ENCODE measurements around the gene KLRC4. TPM values are rescaled to one million over a fixed set of nuclear protein-coding genes. Genes with fewer than 3 reads are reported as not detected.

KLRC4 gene
- not detected for total RNA-seq (2013)
- not detected for polyA plus RNA-seq
- not detected in 2 replicates for polyA minus RNA-seq
- total RNA-seq: 0 reads per million in 11 experiments

GRCh38 chr12:10409392-10409791 lies at the start of gene KLRC4:
TSS of gene KLRC4 (minus strand) at chr12:10409757. CDS start at chr12:10409575, 182 bp downstream.
- Mint-ChIP-seq H3K4me3 (no peak within 1 kb of the TSS), H3K36me3 (no peaks in the 10 kb centered on the region), H3K4me1 (peaks cover 12% of the 10 kb centered on the region), H3K9me3 (peaks cover 0 to 4% (median 0%) of the 10 kb centered on the region in 7 donors), H3K27ac (no peak within 1 kb of the TSS), H3K27me3 (ENCODE audit: low read depth in 3 of 3) (peaks cover 5 to 10% (median 9%) of the 10 kb centered on the region in 3 donors)
- Histone ChIP-seq H2AFZ (ENCODE audit: insufficient read depth, low read depth, low read length, poor library complexity, severe bottlenecking) (no peak within 1 kb of the TSS), H3K4me2 (replicated peaks; ENCODE audit: extremely low read depth, low read length, poor library complexity, severe bottlenecking) (no peak within 1 kb of the TSS), H3K9ac (ENCODE audit: insufficient read depth, low read length, poor library complexity, severe bottlenecking) (no peak within 1 kb of the TSS), H3K4me3 (replicated peaks in 1 of 3; ENCODE audit: low read depth in 2 of 3, low read length in 3 of 3) (no peak within 1 kb of the TSS), H3K36me3 (replicated peaks in 1 of 2; ENCODE audit: control insufficient read depth in 1 of 2, insufficient read depth in 2 of 2, low read length in 2 of 2) (no peaks in the 10 kb centered on the region), H3K27me3 (ENCODE audit: control insufficient read depth in 2 of 2, insufficient read depth in 2 of 2, low read length in 2 of 2) (peaks cover 0 to 16% of the 10 kb centered on the region in 2 donors), H3K27ac (ENCODE audit: low read depth in 1 of 2, low read length in 2 of 2) (no peak within 1 kb of the TSS), H3K4me1 (ENCODE audit: control insufficient read depth in 1 of 2, insufficient read depth in 2 of 2, low read length in 2 of 2) (peaks cover 11 to 14% of the 10 kb centered on the region in 2 donors), H4K20me1 (ENCODE audit: insufficient read depth, low read length) (no peaks in the 10 kb centered on the region), H3K9me3 (replicated peaks in 1 of 2; ENCODE audit: control insufficient read depth in 1 of 2, insufficient read depth in 1 of 2, low read length in 2 of 2) (no peaks in the 10 kb centered on the region), H3K79me2 (ENCODE audit: insufficient read depth, low read length) (no peaks in the 10 kb centered on the region)
- intact Hi-C loops (cut with micrococcal nuclease): loop anchor here in 1 of 2 donors (5.0 to 10.0 kb wide), 2 partner anchors 47 to 1245 kb away; no protein-coding TSS in a partner anchor
- WGBS (ENCODE audit: insufficient coverage): 0% methylated on average over 1 of the region's 1 CpG
- peak; percentile 8 to 29 (median 10) for DNase-seq
- no peak for TF ChIP-seq CTCF (IDR thresholded peaks at IDR 0.05)

- Histone ChIP-seq H3K36me3 (replicated peaks in 1 of 2; ENCODE audit: control insufficient read depth in 1 of 2, insufficient read depth in 2 of 2, low read length in 2 of 2) (no peaks in the 10 kb centered on the region), H3K9ac (ENCODE audit: insufficient read depth, low read length, poor library complexity, severe bottlenecking) (no peak overlapping the region), H2AFZ (ENCODE audit: insufficient read depth, low read depth, low read length, poor library complexity, severe bottlenecking) (no peak overlapping the region), H4K20me1 (ENCODE audit: insufficient read depth, low read length) (no peaks in the 10 kb centered on the region), H3K27ac (ENCODE audit: low read depth in 1 of 2, low read length in 2 of 2) (no peak overlapping the region), H3K27me3 (ENCODE audit: control insufficient read depth in 2 of 2, insufficient read depth in 2 of 2, low read length in 2 of 2) (no peaks in the 10 kb centered on the region), H3K4me3 (replicated peaks in 1 of 3; ENCODE audit: low read depth in 2 of 3, low read length in 3 of 3) (no peak overlapping the region), H3K9me3 (replicated peaks in 1 of 2; ENCODE audit: control insufficient read depth in 1 of 2, insufficient read depth in 1 of 2, low read length in 2 of 2) (peaks cover 17% of the 10 kb centered on the region in 2 donors), H3K4me1 (ENCODE audit: control insufficient read depth in 1 of 2, insufficient read depth in 2 of 2, low read length in 2 of 2) (no peaks in the 10 kb centered on the region), H3K4me2 (replicated peaks; ENCODE audit: extremely low read depth, low read length, poor library complexity, severe bottlenecking) (no peak overlapping the region), H3K79me2 (ENCODE audit: insufficient read depth, low read length) (no peaks in the 10 kb centered on the region)
- Mint-ChIP-seq H3K9me3 (peaks cover 18 to 45% (median 34%) of the 10 kb centered on the region in 7 donors), H3K4me1 (no peaks in the 10 kb centered on the region), H3K4me3 (no peak overlapping the region), H3K27ac (no peak overlapping the region), H3K27me3 (ENCODE audit: low read depth in 3 of 3) (peaks cover 0 to 4% (median 0%) of the 10 kb centered on the region in 3 donors), H3K36me3 (no peaks in the 10 kb centered on the region)
- 97% methylated on average over 3 of the region's 3 CpGs for WGBS (ENCODE audit: insufficient coverage)
- intact Hi-C loops (cut with micrococcal nuclease): no loop called here
- DNase-seq: no peak
- TF ChIP-seq CTCF (IDR thresholded peaks at IDR 0.05): no peak
These were observed 48.2 kb upstream of the KLRC4 start for GRCh38 chr12:10457760-10458159.
